GM11168 (cell line): ENCODE measurements around the gene CCDC74A.
"Not testable (repeated sequence)": the region's sequence is repeated elsewhere in the genome, so short reads cannot be mapped to it uniquely, and the experiment has no call there.

Experiments
- in situ Hi-C: fragments of 300-500 bp; cut with MboI; formaldehyde crosslinking; loops from one replicate; pipeline ENCODE4 v1.12.0; 2022; ENCODE audit warnings: low sequenced_read_pairs; ENCODE audit not compliant: unreplicated experiment

Gene CCDC74A

GRCh38 chr2:131544006-131544812 lies 16.5 kb downstream of the CCDC74A start:
- in situ Hi-C loops, result not testable (repeated sequence)

GRCh38 chr2:131544813-131545165 lies 17.1 kb downstream of the CCDC74A start:
- in situ Hi-C loops, result not testable (repeated sequence)

- in situ Hi-C loops, result no loop called here
Measured at GRCh38 chr2:131552871-131553270, 25.2 kb downstream of the CCDC74A start.

- in situ Hi-C loops, result no loop called here
Measured at GRCh38 chr2:131556998-131557397, 29.3 kb downstream of the CCDC74A start.

- in situ Hi-C loops, result no loop called here
Measured at GRCh38 chr2:131557558-131558321, 30.1 kb downstream of the CCDC74A start.

- in situ Hi-C loops, result no loop called here
Measured at GRCh38 chr2:131566371-131566770, 38.7 kb downstream of the CCDC74A start.

- in situ Hi-C loops, result no loop called here
Measured at GRCh38 chr2:131567891-131568290, 40.2 kb downstream of the CCDC74A start.

- in situ Hi-C loops, result not testable (repeated sequence)
Measured at GRCh38 chr2:131568401-131568800, 40.7 kb downstream of the CCDC74A start.

GRCh38 chr2:131572175-131572574 lies 44.5 kb downstream of the CCDC74A start:
- in situ Hi-C loops, result no loop called here

- in situ Hi-C loops, result loop anchor here (25.0 kb wide), 1 partner anchor 966 kb away; the partner anchor contains the start of gene POTEJ
Measured at GRCh38 chr2:131577812-131578211, 50.1 kb downstream of the CCDC74A start.

- in situ Hi-C loops, result loop anchor here (25.0 kb wide), 1 partner anchor 968 kb away; the partner anchor contains the start of gene POTEJ
Measured at GRCh38 chr2:131580187-131580586, 52.5 kb downstream of the CCDC74A start.
